HCT116 (cell line): ENCODE data around the gene SLC7A8. TPM values are rescaled to one million over a fixed set of nuclear protein-coding genes. Genes with fewer than 3 reads are reported as not detected.
A peak's percentile ranks its signal among the peaks of the same experiment; 100 is the strongest.

Source experiments
- ATAC-seq: fragments of 200-7000 bp; cut with Tn5 transposase; 2 replicates; pipeline ENCODE4 v1.9.1; 2020; ENCODE audit warnings: mild to moderate bottlenecking, moderate library complexity
- BruUV-seq: library from RNA; stranded (reverse); fragments of 400-500 nt; replicated peaks from 2 replicates; lab custom pipeline; 2021; lab: Mats Ljungman, UMichigan
- CTCF ChIA-PET: fragments of 300-600 bp; sonication (Branson Sonifier 250); formaldehyde crosslinking; loops from one replicate; lab custom pipeline; 2021; ENCODE audit warnings: antibody characterized with exemption; lab: Charles Lee
- POLR2A ChIA-PET: fragments of 300-600, 350-600 bp; sonication (Branson Sonifier 250); formaldehyde crosslinking; loops from one replicate; lab custom pipeline; 2021; ENCODE audit warnings: antibody characterized with exemption; lab: Charles Lee
- RAD21 ChIA-PET, 2 experiments: fragments of 300-600 bp; sonication (Branson Sonifier 250); formaldehyde crosslinking; loops; one replicate each; lab custom pipeline; 2023; ENCODE audit warnings: low total read pairs in 2 of 2; ENCODE audit not compliant: uncharacterized antibody in 2 of 2, unreplicated experiment in 2 of 2, low non-redundant PET in 1 of 2; lab: Charles Lee
- DNase-seq: peaks from one replicate; pipeline ENCODE4 v3.0.0-alpha.2; 2010; ENCODE audit warnings: low read depth, low spot score
- H2AFZ ChIP-seq: fragments of 200-600 bp; shearing (Covaris generic), sonication (generic); 2 replicates; pipeline ENCODE4 v1.6.1; 2017; ENCODE audit warnings: low read depth, mixed run types, mixed read lengths, antibody characterized with exemption, low read length; ENCODE audit not compliant: poor library complexity, severe bottlenecking
- H3K27ac ChIP-seq: 2 replicates; pipeline ENCODE4 v1.5.1; 2012; ENCODE audit warnings: low read depth, low read length
- H3K27me3 ChIP-seq: fragments of 200-600 bp; sonication (generic); 2 replicates; pipeline ENCODE4 v1.6.1; 2016; ENCODE audit warnings: mixed run types, low read length, mixed read lengths; ENCODE audit not compliant: insufficient read depth
- H3K36me3 ChIP-seq, 2 experiments: fragments of 200-500 bp in 1 of 2; fragments of 200-600 bp in 1 of 2; sonication (Bioruptor generic) in 1 of 2; sonication (generic) in 1 of 2; 2 replicates each; pipeline versions ENCODE4 v1.5.1 to v1.6.1; 2014 to 2016; ENCODE audit warnings: low read length in 2 of 2, inconsistent platforms in 1 of 2, mixed read lengths in 1 of 2, mixed run types in 1 of 2; ENCODE audit not compliant: insufficient read depth in 2 of 2, control insufficient read depth in 1 of 2
- H3K4me1 ChIP-seq, 2 experiments: fragments of 200-600 bp in 1 of 2; sonication (generic) in 1 of 2; 2 replicates each; pipeline versions ENCODE4 v1.5.1 to v1.6.1; 2012 to 2017; ENCODE audit warnings: low read length in 2 of 2, inconsistent platforms in 1 of 2, mild to moderate bottlenecking in 1 of 2, mixed read lengths in 1 of 2, mixed run types in 1 of 2, moderate library complexity in 1 of 2; ENCODE audit not compliant: insufficient read depth in 2 of 2, control insufficient read depth in 1 of 2
- H3K4me2 ChIP-seq: fragments of 200-600 bp; sonication (generic); 2 replicates; pipeline ENCODE4 v1.6.1; 2017; ENCODE audit warnings: mixed run types, low read length, mixed read lengths
- H3K4me3 ChIP-seq, 2 experiments: fragments of 200-600 bp in 1 of 2; sonication (generic) in 1 of 2; replicated peaks in 1 of 2; 2 replicates each; pipeline ENCODE4 v1.5.1; 2011 to 2016; ENCODE audit warnings: low read length in 2 of 2, control low read depth in 1 of 2, low read depth in 1 of 2, mild to moderate bottlenecking in 1 of 2, mixed read lengths in 1 of 2, mixed run types in 1 of 2
- H3K79me2 ChIP-seq: fragments of 200-600 bp; sonication (generic); 2 replicates; pipeline ENCODE4 v1.6.1; 2017; ENCODE audit warnings: mild to moderate bottlenecking, mixed run types, low read length, moderate library complexity, mixed read lengths; ENCODE audit not compliant: insufficient read depth
- H3K9ac ChIP-seq: fragments of 200-600 bp; sonication (generic); 2 replicates; pipeline ENCODE4 v1.6.1; 2016; ENCODE audit warnings: low read length, mixed read lengths
- H3K9me2 ChIP-seq: fragments of 200-600 bp; sonication (generic), shearing (Covaris generic); 2 replicates; pipeline ENCODE4 v1.6.1; 2017; ENCODE audit warnings: mixed run types, mild to moderate bottlenecking, moderate library complexity; ENCODE audit not compliant: insufficient read depth
- H3K9me3 ChIP-seq, 2 experiments: fragments of 200-500 bp in 1 of 2; fragments of 200-600 bp in 1 of 2; sonication (Bioruptor generic) in 1 of 2; sonication (generic) in 1 of 2; 2 replicates each; pipeline ENCODE4 v1.6.1; 2014 to 2017; ENCODE audit warnings: low read length in 2 of 2, mixed read lengths in 2 of 2, inconsistent platforms in 1 of 2, low read depth in 1 of 2, mild to moderate bottlenecking in 1 of 2, mixed run types in 1 of 2, moderate library complexity in 1 of 2; ENCODE audit not compliant: control insufficient read depth in 1 of 2, insufficient read depth in 1 of 2
- H4K20me1 ChIP-seq: fragments of 200-600 bp; sonication (generic), shearing (Covaris generic); 2 replicates; pipeline ENCODE4 v1.6.1; 2017; ENCODE audit warnings: mixed run types, mild to moderate bottlenecking, moderate library complexity; ENCODE audit not compliant: insufficient read depth
- CEBPB ChIP-seq: IDR thresholded peaks from 2 replicates; pipeline ENCODE4 v1.6.1; 2012; ENCODE audit warnings: low read depth
- EGR1 ChIP-seq: IDR thresholded peaks from 2 replicates; pipeline ENCODE4 v1.6.1; 2012; ENCODE audit warnings: low read depth
- ELF1 ChIP-seq: IDR thresholded peaks from 2 replicates; pipeline ENCODE4 v1.6.1; 2012; ENCODE audit warnings: low read depth, borderline replicate concordance
- EZH2phosphoT487 ChIP-seq: fragments of 200-600 bp; IDR thresholded peaks from 2 replicates; pipeline ENCODE4 v1.6.1; 2018; ENCODE audit warnings: antibody characterized with exemption, borderline replicate concordance
- FOSL1 ChIP-seq: IDR thresholded peaks from 2 replicates; pipeline ENCODE4 v1.6.1; 2012; ENCODE audit warnings: low read depth
- MAX ChIP-seq: IDR thresholded peaks from 2 replicates; pipeline ENCODE4 v1.6.1; 2012
- POLR2AphosphoS5 ChIP-seq: IDR thresholded peaks from 2 replicates; pipeline ENCODE4 v1.6.1; 2011; ENCODE audit warnings: mild to moderate bottlenecking, low read depth, low read length, moderate library complexity
- REST ChIP-seq: IDR thresholded peaks from 2 replicates; pipeline ENCODE4 v1.6.1; 2012; ENCODE audit warnings: low read depth
- SP1 ChIP-seq: IDR thresholded peaks from 2 replicates; pipeline ENCODE4 v1.6.1; 2012; ENCODE audit warnings: low read depth
- TCF7L2 ChIP-seq: IDR thresholded peaks from 2 replicates; pipeline ENCODE4 v1.7.0; 2011; ENCODE audit warnings: borderline replicate concordance, inconsistent platforms; ENCODE audit not compliant: insufficient read depth, insufficient read length; ENCODE audit errors: extremely low read depth
- ZBTB33 ChIP-seq: IDR thresholded peaks from 2 replicates; pipeline ENCODE4 v1.6.1; 2011; ENCODE audit warnings: mild to moderate bottlenecking, low read length, moderate library complexity; ENCODE audit not compliant: insufficient replicate concordance; ENCODE audit errors: extremely low read depth
- ZNF274 ChIP-seq: fragments of 200-500 bp; sonication (Bioruptor generic); IDR thresholded peaks from 2 replicates; pipeline ENCODE4 v1.6.1; 2014; ENCODE audit warnings: mild to moderate bottlenecking, low read depth, low read length, inconsistent platforms
- intact Hi-C: fragments of 100-400 bp; cut with micrococcal nuclease; formaldehyde crosslinking; loops from 2 replicates; pipeline ENCODE4 v1.10.0; 2022
- total RNA-seq: library from RNA; stranded (reverse); gene quantifications from one replicate; pipeline ENCODE4 v1.2.1, GENCODE V29; 2021; ENCODE audit not compliant: unreplicated experiment

The SLC7A8 gene
- total RNA-seq, 1 experiment from 2014 or later: 5.3 TPM

GRCh38 chr14:23182372-23183157, 895 bp downstream of the SLC7A8 start:
- intact Hi-C loops: no loop called here
- peak overlapping the region; percentile 96 for H3K4me2 ChIP-seq
- H2AFZ ChIP-seq: peak overlapping the region; percentile 98
- H3K27ac ChIP-seq: no peak overlapping the region
- TF ChIP-seq POLR2AphosphoS5 (peak; percentile 33; the same call in 1 of the 2 replicates), ZBTB33 (no peak), EGR1 (peak; percentile 43; the same call in 1 of the 2 replicates)
- H3K9me2 ChIP-seq: no peaks in the 10 kb centered on the region
- no peaks in the 10 kb centered on the region for H3K9me3 ChIP-seq
- H3K27me3 ChIP-seq: no peaks in the 10 kb centered on the region
- BruUV-seq: no TSS peak
- H3K4me1 ChIP-seq: peaks cover 7 to 17% of the 10 kb centered on the region in 2 experiments; a peak in 3 of 4 replicates
- ChIA-PET CTCF (interaction anchor here (1.5 to 10.2 kb wide), 2 partner anchors 62 to 114 kb away, joined by 5 to 162 read pairs; partner anchors contain the start of gene CEBPE), POLR2A (interaction anchor here (1.2 to 1.4 kb wide), 2 partner anchors 11 to 19 kb away, joined by 3 to 5 read pairs; no protein-coding TSS in a partner anchor), RAD21 (interaction anchor here in 1 of 2 experiments (1.8 kb wide), 1 partner anchor 62 kb away, joined by 6 read pairs; no protein-coding TSS in a partner anchor)
- no peaks in the 10 kb centered on the region for H4K20me1 ChIP-seq
- peak overlapping the region; percentile 54 to 59 for H3K4me3 ChIP-seq
- DNase-seq: peak; percentile 12
- no peaks in the 10 kb centered on the region for H3K79me2 ChIP-seq
- H3K36me3 ChIP-seq: no peaks in the 10 kb centered on the region
- H3K9ac ChIP-seq: peak overlapping the region; percentile 35; the same call in 1 of the 2 replicates
- ATAC-seq: peak; percentile 82

GRCh38 chr14:23181946-23182345, 1.5 kb downstream of the SLC7A8 start:
- H3K79me2 ChIP-seq: no peaks in the 10 kb centered on the region
- POLR2A ChIA-PET: interaction anchor here (1.2 to 1.4 kb wide), 2 partner anchors 11 to 20 kb away, joined by 3 to 5 read pairs; no protein-coding TSS in a partner anchor
- TF ChIP-seq ELF1 (no peak; the same call in 1 of the 2 replicates), TCF7L2 (no peak), MAX (no peak), EZH2phosphoT487 (no peak), SP1 (no peak), FOSL1 (no peak), REST (no peak), CEBPB (no peak), ZNF274 (no peak)

More at GRCh38 chr14:23181946-23182345, 1.5 kb downstream of the SLC7A8 start:
- Histone ChIP-seq H3K9me3 (no peaks in the 10 kb centered on the region), H2AFZ (peak overlapping the region; percentile 98), H3K9ac (no peak overlapping the region), H3K9me2 (no peaks in the 10 kb centered on the region), H3K27me3 (no peaks in the 10 kb centered on the region), H3K36me3 (no peaks in the 10 kb centered on the region), H3K4me3 (peak overlapping the region in 1 of 2 experiments; percentile 59), H3K27ac (no peak overlapping the region), H3K4me1 (peaks cover 7 to 17% of the 10 kb centered on the region in 2 experiments; a peak in 3 of 4 replicates), H4K20me1 (no peaks in the 10 kb centered on the region), H3K4me2 (peak overlapping the region; percentile 96)
- BruUV-seq: no TSS peak
- CTCF ChIA-PET: interaction anchor here (1.5 to 10.2 kb wide), 2 partner anchors 62 to 113 kb away, joined by 5 to 162 read pairs; partner anchors contain the start of gene CEBPE
- ATAC-seq: no peak
- RAD21 ChIA-PET: interaction anchor here (0.6 to 1.8 kb wide), 2 partner anchors 61 to 69 kb away, joined by 3 to 6 read pairs; no protein-coding TSS in a partner anchor
- no peak for DNase-seq
- intact Hi-C loops: no loop called here
